HCT116 (cell line): Measurements from ENCODE around the gene PUSL1. TPM values are rescaled to one million over a fixed set of nuclear protein-coding genes. Genes with fewer than 3 reads are reported as not detected.

Source experiments
- ATAC-seq: fragments of 200-7000 bp; cut with Tn5 transposase; 2 replicates; pipeline ENCODE4 v1.9.1; 2020; ENCODE audit warnings: mild to moderate bottlenecking, moderate library complexity
- BruUV-seq: library from RNA; stranded (reverse); fragments of 400-500 nt; replicated peaks from 2 replicates; lab custom pipeline; 2021; lab: Mats Ljungman, UMichigan
- CTCF ChIA-PET: fragments of 300-600 bp; sonication (Branson Sonifier 250); formaldehyde crosslinking; loops from one replicate; lab custom pipeline; 2021; ENCODE audit warnings: antibody characterized with exemption; lab: Charles Lee
- POLR2A ChIA-PET: fragments of 300-600, 350-600 bp; sonication (Branson Sonifier 250); formaldehyde crosslinking; loops from one replicate; lab custom pipeline; 2021; ENCODE audit warnings: antibody characterized with exemption; lab: Charles Lee
- RAD21 ChIA-PET, 2 experiments: fragments of 300-600 bp; sonication (Branson Sonifier 250); formaldehyde crosslinking; loops; one replicate each; lab custom pipeline; 2023; ENCODE audit warnings: low total read pairs in 2 of 2; ENCODE audit not compliant: uncharacterized antibody in 2 of 2, unreplicated experiment in 2 of 2, low non-redundant PET in 1 of 2; lab: Charles Lee
- DNase-seq: peaks from one replicate; pipeline ENCODE4 v3.0.0-alpha.2; 2010; ENCODE audit warnings: low read depth, low spot score
- H2AFZ ChIP-seq: fragments of 200-600 bp; shearing (Covaris generic), sonication (generic); 2 replicates; pipeline ENCODE4 v1.6.1; 2017; ENCODE audit warnings: low read depth, mixed run types, mixed read lengths, antibody characterized with exemption, low read length; ENCODE audit not compliant: poor library complexity, severe bottlenecking
- H3K27ac ChIP-seq: 2 replicates; pipeline ENCODE4 v1.5.1; 2012; ENCODE audit warnings: low read depth, low read length
- H3K27me3 ChIP-seq: fragments of 200-600 bp; sonication (generic); 2 replicates; pipeline ENCODE4 v1.6.1; 2016; ENCODE audit warnings: mixed run types, low read length, mixed read lengths; ENCODE audit not compliant: insufficient read depth
- H3K36me3 ChIP-seq, 2 experiments: fragments of 200-500 bp in 1 of 2; fragments of 200-600 bp in 1 of 2; sonication (Bioruptor generic) in 1 of 2; sonication (generic) in 1 of 2; 2 replicates each; pipeline versions ENCODE4 v1.5.1 to v1.6.1; 2014 to 2016; ENCODE audit warnings: low read length in 2 of 2, inconsistent platforms in 1 of 2, mixed read lengths in 1 of 2, mixed run types in 1 of 2; ENCODE audit not compliant: insufficient read depth in 2 of 2, control insufficient read depth in 1 of 2
- H3K4me1 ChIP-seq, 2 experiments: fragments of 200-600 bp in 1 of 2; sonication (generic) in 1 of 2; 2 replicates each; pipeline versions ENCODE4 v1.5.1 to v1.6.1; 2012 to 2017; ENCODE audit warnings: low read length in 2 of 2, inconsistent platforms in 1 of 2, mild to moderate bottlenecking in 1 of 2, mixed read lengths in 1 of 2, mixed run types in 1 of 2, moderate library complexity in 1 of 2; ENCODE audit not compliant: insufficient read depth in 2 of 2, control insufficient read depth in 1 of 2
- H3K4me2 ChIP-seq: fragments of 200-600 bp; sonication (generic); 2 replicates; pipeline ENCODE4 v1.6.1; 2017; ENCODE audit warnings: mixed run types, low read length, mixed read lengths
- H3K4me3 ChIP-seq, 2 experiments: fragments of 200-600 bp in 1 of 2; sonication (generic) in 1 of 2; replicated peaks in 1 of 2; 2 replicates each; pipeline ENCODE4 v1.5.1; 2011 to 2016; ENCODE audit warnings: low read length in 2 of 2, control low read depth in 1 of 2, low read depth in 1 of 2, mild to moderate bottlenecking in 1 of 2, mixed read lengths in 1 of 2, mixed run types in 1 of 2
- H3K79me2 ChIP-seq: fragments of 200-600 bp; sonication (generic); 2 replicates; pipeline ENCODE4 v1.6.1; 2017; ENCODE audit warnings: mild to moderate bottlenecking, mixed run types, low read length, moderate library complexity, mixed read lengths; ENCODE audit not compliant: insufficient read depth
- H3K9ac ChIP-seq: fragments of 200-600 bp; sonication (generic); 2 replicates; pipeline ENCODE4 v1.6.1; 2016; ENCODE audit warnings: low read length, mixed read lengths
- H3K9me2 ChIP-seq: fragments of 200-600 bp; sonication (generic), shearing (Covaris generic); 2 replicates; pipeline ENCODE4 v1.6.1; 2017; ENCODE audit warnings: mixed run types, mild to moderate bottlenecking, moderate library complexity; ENCODE audit not compliant: insufficient read depth
- H3K9me3 ChIP-seq, 2 experiments: fragments of 200-500 bp in 1 of 2; fragments of 200-600 bp in 1 of 2; sonication (Bioruptor generic) in 1 of 2; sonication (generic) in 1 of 2; 2 replicates each; pipeline ENCODE4 v1.6.1; 2014 to 2017; ENCODE audit warnings: low read length in 2 of 2, mixed read lengths in 2 of 2, inconsistent platforms in 1 of 2, low read depth in 1 of 2, mild to moderate bottlenecking in 1 of 2, mixed run types in 1 of 2, moderate library complexity in 1 of 2; ENCODE audit not compliant: control insufficient read depth in 1 of 2, insufficient read depth in 1 of 2
- H4K20me1 ChIP-seq: fragments of 200-600 bp; sonication (generic), shearing (Covaris generic); 2 replicates; pipeline ENCODE4 v1.6.1; 2017; ENCODE audit warnings: mixed run types, mild to moderate bottlenecking, moderate library complexity; ENCODE audit not compliant: insufficient read depth
- CBX3 ChIP-seq: IDR thresholded peaks from 2 replicates; pipeline ENCODE4 v1.6.1; 2012; ENCODE audit warnings: low read depth
- EGR1 ChIP-seq: IDR thresholded peaks from 2 replicates; pipeline ENCODE4 v1.6.1; 2012; ENCODE audit warnings: low read depth
- ELF1 ChIP-seq: IDR thresholded peaks from 2 replicates; pipeline ENCODE4 v1.6.1; 2012; ENCODE audit warnings: low read depth, borderline replicate concordance
- EZH2 ChIP-seq: fragments of 200-600 bp; sonication (generic); IDR thresholded peaks from 2 replicates; pipeline ENCODE4 v1.6.1; 2017; ENCODE audit warnings: antibody characterized with exemption, mixed run types
- EZH2phosphoT487 ChIP-seq: fragments of 200-600 bp; IDR thresholded peaks from 2 replicates; pipeline ENCODE4 v1.6.1; 2018; ENCODE audit warnings: antibody characterized with exemption, borderline replicate concordance
- JUND ChIP-seq: IDR thresholded peaks from 2 replicates; pipeline ENCODE4 v1.6.1; 2012
- POLR2A ChIP-seq: IDR thresholded peaks from 2 replicates; pipeline ENCODE4 v1.7.0; 2011; ENCODE audit warnings: borderline replicate concordance; ENCODE audit not compliant: insufficient read depth, insufficient read length; ENCODE audit errors: extremely low read depth
- SIN3A ChIP-seq: IDR thresholded peaks from 2 replicates; pipeline ENCODE4 v1.6.1; 2012; ENCODE audit warnings: low read depth
- SP1 ChIP-seq: IDR thresholded peaks from 2 replicates; pipeline ENCODE4 v1.6.1; 2012; ENCODE audit warnings: low read depth
- TCF7L2 ChIP-seq: IDR thresholded peaks from 2 replicates; pipeline ENCODE4 v1.7.0; 2011; ENCODE audit warnings: borderline replicate concordance, inconsistent platforms; ENCODE audit not compliant: insufficient read depth, insufficient read length; ENCODE audit errors: extremely low read depth
- YY1 ChIP-seq: IDR thresholded peaks from 2 replicates; pipeline ENCODE4 v1.6.1; 2011; ENCODE audit warnings: low read length, low read depth, moderate library complexity, mild to moderate bottlenecking; ENCODE audit not compliant: insufficient replicate concordance; ENCODE audit errors: extremely low read depth
- ZFX ChIP-seq: fragments of 450-650 bp; IDR thresholded peaks from 2 replicates; pipeline ENCODE4 v1.6.1; 2017
- intact Hi-C: fragments of 100-400 bp; cut with micrococcal nuclease; formaldehyde crosslinking; loops from 2 replicates; pipeline ENCODE4 v1.10.0; 2022
- total RNA-seq: library from RNA; stranded (reverse); gene quantifications from one replicate; pipeline ENCODE4 v1.2.1, GENCODE V29; 2021; ENCODE audit not compliant: unreplicated experiment
- TF ChIP-seq, protein P1 (sequence below), 3 experiments: fragments of 200-600 bp in 1 of 3; sonication (generic) in 1 of 3; IDR thresholded peaks in 2 of 3; conservative IDR thresholded peaks in 1 of 3; 2 replicates each; pipeline ENCODE4 v1.5.1; 2012 to 2017; ENCODE audit warnings: low read depth in 2 of 3, low read length in 2 of 3, antibody characterized with exemption in 1 of 3, borderline replicate concordance in 1 of 3, control low read depth in 1 of 3, mild to moderate bottlenecking in 1 of 3, mixed read lengths in 1 of 3, mixed run types in 1 of 3, moderate library complexity in 1 of 3; ENCODE audit not compliant: insufficient read depth in 1 of 3
- TF ChIP-seq, protein P2 (sequence below): IDR thresholded peaks from 2 replicates; pipeline ENCODE4 v1.6.1; 2011; ENCODE audit warnings: mild to moderate bottlenecking, low read length, moderate library complexity; ENCODE audit not compliant: insufficient replicate concordance; ENCODE audit errors: extremely low read depth

PUSL1 gene
- total RNA-seq, 1 experiment from 2014 or later: 47.2 TPM

DNA sequence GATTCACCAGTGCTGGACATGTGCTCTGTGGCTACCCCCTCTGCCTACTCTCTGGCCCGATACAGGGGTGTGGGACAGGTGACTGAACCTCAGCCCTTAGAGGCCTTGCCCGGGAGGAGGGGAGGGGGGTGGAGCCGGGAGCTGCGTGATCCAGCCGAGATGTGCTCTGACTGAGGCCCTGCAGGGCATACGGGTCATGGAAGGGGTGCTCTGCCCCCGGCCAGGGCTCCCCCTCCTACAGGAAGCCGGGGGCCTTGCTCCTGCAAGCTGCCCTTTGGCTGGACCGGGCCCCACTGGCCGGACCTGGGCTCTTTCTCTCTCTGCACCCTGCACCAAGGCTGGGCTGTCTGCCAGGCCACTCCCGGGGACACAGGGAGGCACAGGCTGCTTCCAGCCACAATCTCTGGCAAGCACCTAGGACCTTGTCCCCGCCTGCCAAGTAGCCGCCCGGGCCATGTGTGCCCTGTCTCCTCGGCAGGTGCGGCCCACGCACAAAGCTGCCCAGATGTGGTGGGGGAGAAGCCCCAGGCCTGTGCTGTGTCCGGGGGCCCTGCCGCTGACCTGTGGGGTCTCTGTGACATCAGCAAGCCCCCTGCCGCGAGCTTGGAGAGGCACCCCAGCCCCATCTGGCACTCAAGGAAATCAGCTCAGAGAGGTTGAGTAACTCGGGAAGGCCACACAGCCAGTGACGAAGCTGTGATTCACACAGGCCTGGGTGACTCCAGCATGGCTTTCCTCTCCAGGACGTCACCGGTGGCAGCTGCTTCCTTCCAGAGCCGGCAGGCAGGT, 26.7 kb upstream of the PUSL1 start:
- no peak for TF ChIP-seq POLR2A
- TF ChIP-seq JUND: no peak
- TF ChIP-seq EZH2: no peak
- TF ChIP-seq, protein P1, sequence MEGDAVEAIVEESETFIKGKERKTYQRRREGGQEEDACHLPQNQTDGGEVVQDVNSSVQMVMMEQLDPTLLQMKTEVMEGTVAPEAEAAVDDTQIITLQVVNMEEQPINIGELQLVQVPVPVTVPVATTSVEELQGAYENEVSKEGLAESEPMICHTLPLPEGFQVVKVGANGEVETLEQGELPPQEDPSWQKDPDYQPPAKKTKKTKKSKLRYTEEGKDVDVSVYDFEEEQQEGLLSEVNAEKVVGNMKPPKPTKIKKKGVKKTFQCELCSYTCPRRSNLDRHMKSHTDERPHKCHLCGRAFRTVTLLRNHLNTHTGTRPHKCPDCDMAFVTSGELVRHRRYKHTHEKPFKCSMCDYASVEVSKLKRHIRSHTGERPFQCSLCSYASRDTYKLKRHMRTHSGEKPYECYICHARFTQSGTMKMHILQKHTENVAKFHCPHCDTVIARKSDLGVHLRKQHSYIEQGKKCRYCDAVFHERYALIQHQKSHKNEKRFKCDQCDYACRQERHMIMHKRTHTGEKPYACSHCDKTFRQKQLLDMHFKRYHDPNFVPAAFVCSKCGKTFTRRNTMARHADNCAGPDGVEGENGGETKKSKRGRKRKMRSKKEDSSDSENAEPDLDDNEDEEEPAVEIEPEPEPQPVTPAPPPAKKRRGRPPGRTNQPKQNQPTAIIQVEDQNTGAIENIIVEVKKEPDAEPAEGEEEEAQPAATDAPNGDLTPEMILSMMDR (IDR thresholded peaks at IDR 0.05 in 2 of 3, conservative IDR thresholded peaks at IDR 0.05 in 1 of 3; ENCODE audit: borderline replicate concordance in 1 of 3, insufficient read depth in 1 of 3, low read depth in 2 of 3, low read length in 2 of 3): no peak
- no peak for TF ChIP-seq ELF1
- TF ChIP-seq ZFX: no peak
- no peak for TF ChIP-seq SIN3A
- no peak for TF ChIP-seq CBX3
- no peak for TF ChIP-seq TCF7L2
- no peak for TF ChIP-seq EGR1
- TF ChIP-seq SP1: no peak
- no peak for TF ChIP-seq YY1
- no peak for TF ChIP-seq EZH2phosphoT487
- TF ChIP-seq, protein P2, sequence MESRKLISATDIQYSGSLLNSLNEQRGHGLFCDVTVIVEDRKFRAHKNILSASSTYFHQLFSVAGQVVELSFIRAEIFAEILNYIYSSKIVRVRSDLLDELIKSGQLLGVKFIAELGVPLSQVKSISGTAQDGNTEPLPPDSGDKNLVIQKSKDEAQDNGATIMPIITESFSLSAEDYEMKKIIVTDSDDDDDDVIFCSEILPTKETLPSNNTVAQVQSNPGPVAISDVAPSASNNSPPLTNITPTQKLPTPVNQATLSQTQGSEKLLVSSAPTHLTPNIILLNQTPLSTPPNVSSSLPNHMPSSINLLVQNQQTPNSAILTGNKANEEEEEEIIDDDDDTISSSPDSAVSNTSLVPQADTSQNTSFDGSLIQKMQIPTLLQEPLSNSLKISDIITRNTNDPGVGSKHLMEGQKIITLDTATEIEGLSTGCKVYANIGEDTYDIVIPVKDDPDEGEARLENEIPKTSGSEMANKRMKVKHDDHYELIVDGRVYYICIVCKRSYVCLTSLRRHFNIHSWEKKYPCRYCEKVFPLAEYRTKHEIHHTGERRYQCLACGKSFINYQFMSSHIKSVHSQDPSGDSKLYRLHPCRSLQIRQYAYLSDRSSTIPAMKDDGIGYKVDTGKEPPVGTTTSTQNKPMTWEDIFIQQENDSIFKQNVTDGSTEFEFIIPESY: no peak
- TF ChIP-seq, all 23 proteins: peak for 0
- Histone ChIP-seq H4K20me1 (no peaks in the 10 kb centered on the region), H3K9me3 (no peaks in the 10 kb centered on the region), H3K4me1 (peaks cover 0 to 26% of the 10 kb centered on the region in 2 experiments; a peak in 3 of 4 replicates), H2AFZ (no peak overlapping the region), H3K9me2 (no peaks in the 10 kb centered on the region), H3K4me3 (no peak overlapping the region), H3K27ac (no peak overlapping the region; the same call in 1 of the 2 replicates), H3K4me2 (peak overlapping the region; percentile 4; the same call in 1 of the 2 replicates), H3K36me3 (no peaks in the 10 kb centered on the region), H3K27me3 (no peaks in the 10 kb centered on the region), H3K9ac (no peak overlapping the region), H3K79me2 (no peaks in the 10 kb centered on the region)
- DNase-seq (no peak), ATAC-seq (0 out of 2 replicates have a peak, but pooled peaks have one; percentile 35)
- ChIA-PET RAD21 (no interaction called here), POLR2A (no interaction called here), CTCF (no interaction called here)
- no TSS peak for BruUV-seq
- intact Hi-C loops: no loop called here
